GM13977 (cell line): ENCODE measurements around the gene NAA15.
"Not testable (repeated sequence)": the region's sequence is repeated elsewhere in the genome, so short reads cannot be mapped to it uniquely, and the experiment has no call there.

Experiments
- DNase-seq: peaks from one replicate; pipeline ENCODE4 v3.0.0; 2012; ENCODE audit warnings: low spot score
- in situ Hi-C: fragments of 300-500 bp; cut with MboI; formaldehyde crosslinking; loops from one replicate; pipeline ENCODE4 v1.12.0; 2022; ENCODE audit warnings: low sequenced_read_pairs, low pct_unique_long_range_greater_than_20kb, mixed read lengths, inconsistent platforms; ENCODE audit not compliant: unreplicated experiment
- TF ChIP-seq, protein P1 (sequence below): IDR thresholded peaks from 2 replicates; pipeline ENCODE4 v1.5.1; 2012; ENCODE audit warnings: mild to moderate bottlenecking, control low read depth; ENCODE audit not compliant: insufficient read depth; ENCODE audit errors: extremely low read depth, missing control alignments

Gene NAA15

GRCh38 chr4:139319571-139319970, 18.3 kb downstream of the NAA15 start:
- DNase-seq, result no peak
- in situ Hi-C loops, result no loop called here
- TF ChIP-seq, protein P1, sequence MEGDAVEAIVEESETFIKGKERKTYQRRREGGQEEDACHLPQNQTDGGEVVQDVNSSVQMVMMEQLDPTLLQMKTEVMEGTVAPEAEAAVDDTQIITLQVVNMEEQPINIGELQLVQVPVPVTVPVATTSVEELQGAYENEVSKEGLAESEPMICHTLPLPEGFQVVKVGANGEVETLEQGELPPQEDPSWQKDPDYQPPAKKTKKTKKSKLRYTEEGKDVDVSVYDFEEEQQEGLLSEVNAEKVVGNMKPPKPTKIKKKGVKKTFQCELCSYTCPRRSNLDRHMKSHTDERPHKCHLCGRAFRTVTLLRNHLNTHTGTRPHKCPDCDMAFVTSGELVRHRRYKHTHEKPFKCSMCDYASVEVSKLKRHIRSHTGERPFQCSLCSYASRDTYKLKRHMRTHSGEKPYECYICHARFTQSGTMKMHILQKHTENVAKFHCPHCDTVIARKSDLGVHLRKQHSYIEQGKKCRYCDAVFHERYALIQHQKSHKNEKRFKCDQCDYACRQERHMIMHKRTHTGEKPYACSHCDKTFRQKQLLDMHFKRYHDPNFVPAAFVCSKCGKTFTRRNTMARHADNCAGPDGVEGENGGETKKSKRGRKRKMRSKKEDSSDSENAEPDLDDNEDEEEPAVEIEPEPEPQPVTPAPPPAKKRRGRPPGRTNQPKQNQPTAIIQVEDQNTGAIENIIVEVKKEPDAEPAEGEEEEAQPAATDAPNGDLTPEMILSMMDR, result no peak

GRCh38 chr4:139322070-139322469, 20.8 kb downstream of the NAA15 start:
- DNase-seq, in situ Hi-C loops: not testable (repeated sequence)

DNA sequence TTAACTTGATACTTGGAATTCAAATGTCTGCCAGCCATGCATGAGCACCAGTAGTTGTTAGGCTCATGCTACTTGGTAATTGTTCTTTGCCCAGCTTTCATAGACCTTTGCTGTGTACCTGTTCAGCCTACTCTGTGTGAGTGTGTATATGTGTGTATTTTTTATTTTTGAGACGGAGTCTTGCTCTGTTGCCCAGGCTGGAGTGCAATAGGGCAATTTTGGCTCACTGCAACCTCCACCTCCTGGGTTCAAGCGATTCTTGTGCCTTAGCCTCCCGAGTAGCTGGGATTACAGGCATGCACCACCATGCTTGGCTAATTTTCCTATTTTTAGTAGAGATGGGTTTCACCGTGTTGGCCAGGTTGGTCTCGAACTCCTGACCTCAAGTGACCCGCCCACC, 21.2 kb downstream of the NAA15 start:
- not testable (repeated sequence) for DNase-seq

GRCh38 chr4:139324620-139325019, 23.3 kb downstream of the NAA15 start:
- no peak for DNase-seq
- TF ChIP-seq, protein P1, result no peak
- in situ Hi-C loops, result no loop called here

More for the DNA sequence above, 21.2 kb downstream of the NAA15 start:
- in situ Hi-C loops, result not testable (repeated sequence)

- DNase-seq, result no peak
- in situ Hi-C loops, result no loop called here
- TF ChIP-seq, protein P1, result no peak
Observed at GRCh38 chr4:139329665-139330200, 28.4 kb downstream of the NAA15 start.

GRCh38 chr4:139330283-139330682, 29.0 kb downstream of the NAA15 start:
- TF ChIP-seq, protein P1, result no peak
- in situ Hi-C loops, result no loop called here
- no peak for DNase-seq

DNA sequence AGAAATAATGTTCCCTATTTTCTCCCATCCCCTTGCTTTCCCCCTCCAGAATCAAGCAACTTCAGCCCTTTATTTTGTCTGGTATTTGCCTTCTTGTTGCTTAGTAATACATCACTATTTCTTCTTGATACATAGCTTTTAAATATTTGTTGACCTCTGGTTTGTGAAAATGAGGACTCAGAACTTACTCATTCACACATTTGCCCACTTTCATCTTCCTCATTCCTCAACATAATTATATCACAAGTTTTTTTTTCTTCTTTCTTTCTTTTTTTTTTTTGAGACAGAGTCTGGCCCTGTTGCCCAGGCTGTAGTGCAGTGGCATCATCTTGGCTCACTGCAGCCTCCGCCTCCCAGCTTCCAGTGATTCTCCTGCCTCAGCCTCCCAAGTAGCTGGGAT, 29.9 kb downstream of the NAA15 start:
- TF ChIP-seq, protein P1, result no peak
- no peak for DNase-seq
- in situ Hi-C loops, result no loop called here

GRCh38 chr4:139333046-139333445, 31.7 kb downstream of the NAA15 start:
- DNase-seq, result no peak
- TF ChIP-seq, protein P1, result no peak
- in situ Hi-C loops, result no loop called here
